Cardiac atrium fibroblast (primary cell): Measurements from ENCODE around the gene LDB1. TPM values are rescaled to one million over a fixed set of nuclear protein-coding genes. Genes with fewer than 3 reads are reported as not detected.

ENCODE experiments used
- total RNA-seq: library from RNA; depleted of rRNA; stranded (reverse); fragments of >200 nt; gene quantifications from 2 replicates; pipeline ENCODE4 v1.2.3, GENCODE V29; 2015

LDB1 gene
- 25.1 and 29.8 TPM in 2 replicates for total RNA-seq

GRCh38 chr10:102120142-102120990 is at the start of gene LDB1:
TSS of gene LDB1 (minus strand) at chr10:102120368. CDS start at chr10:102120110, 258 bp downstream.

GRCh38 chr10:102151774-102152544 is 31.8 kb upstream of the LDB1 start, which contains the start of gene NOLC1:
TSS of gene NOLC1 (plus strand) at chr10:102152389. CDS start at chr10:102152411, 22 bp downstream.

GRCh38 chr10:102132563-102133372 is 12.6 kb upstream of the LDB1 start, which contains the start of gene PPRC1:
TSS of gene PPRC1 (plus strand) at chr10:102133040. CDS start at chr10:102133069, 29 bp downstream.

GRCh38 chr10:102064868-102065560 is 55.2 kb downstream of the LDB1 start, which contains the start of gene HPS6:
TSS of gene HPS6 (plus strand) at chr10:102065349. CDS start at chr10:102065475, 126 bp downstream.

Other genes starting within 250 kb of the LDB1 start
- 5.8 TPM in 2 replicates for gene ARMH3, start 64.2 kb downstream of the LDB1 start, total RNA-seq
- gene HPS6, start 55.0 kb downstream of the LDB1 start, total RNA-seq, result 37.6 and 38.6 TPM in 2 replicates
- gene PPRC1, start 12.7 kb upstream of the LDB1 start, total RNA-seq, result 13.8 and 19.1 TPM in 2 replicates
- gene NOLC1, start 32.0 kb upstream of the LDB1 start, total RNA-seq, result 51.5 and 65.0 TPM in 2 replicates
- 0.32 and 1.1 TPM in 2 replicates for gene ELOVL3, start 105.9 kb upstream of the LDB1 start, total RNA-seq
- 0.16 TPM in 1 of 2 replicates, not detected in the other for gene PITX3, start 121.1 kb upstream of the LDB1 start, total RNA-seq
- 40.6 and 51.2 TPM in 2 replicates for gene GBF1, start 125.2 kb upstream of the LDB1 start, total RNA-seq